Measurements from ENCODE around the gene UNC45A. TPM values are rescaled to one million over a fixed set of nuclear protein-coding genes. Genes with fewer than 3 reads are reported as not detected.

Gene UNC45A
- total and polyA plus RNA-seq, 2 of the 8 experiments (the other 6 are each of a cell fraction or from before 2014, with no cell fraction given) = 74.1 to 84.2 TPM

GRCh38 chr15:90895571-90896117 lies 39.4 kb upstream of the UNC45A start:
- FAIRE-seq = no peak
- H3K27ac ChIP-seq (ENCODE audit: low read depth, low read length) = no peak overlapping the region
- no peak overlapping the region for H2BK12ac ChIP-seq (ENCODE audit: low read depth, low read length)
- H3K23me2 ChIP-seq (ENCODE audit: low read depth, low read length) = no peaks in the 10 kb centered on the region
- TF ChIP-seq SRF (IDR thresholded peaks at IDR 0.05; ENCODE audit: low read depth, low read length) (no peak), SUZ12 (IDR thresholded peaks at IDR 0.05; ENCODE audit: low read length) (no peak), RAD21 (IDR thresholded peaks at IDR 0.05 in 1 of 2, conservative IDR thresholded peaks at IDR 0.05 in 1 of 2; ENCODE audit: low read depth in 2 of 2, low read length in 2 of 2) (peak; percentile 11 to 23; a peak in 1 of 4 replicates), YY1 (IDR thresholded peaks at IDR 0.05; ENCODE audit: low read depth, low read length) (no peak), SIRT6 (IDR thresholded peaks at IDR 0.05; ENCODE audit: low read length) (no peak), CHD2 (IDR thresholded peaks at IDR 0.05; ENCODE audit: low read length) (no peak), RNF2 (IDR thresholded peaks at IDR 0.05; ENCODE audit: borderline replicate concordance, low read depth, low read length, missing control alignments, poor library complexity, severe bottlenecking) (no peak), CTBP2 (IDR thresholded peaks at IDR 0.05; ENCODE audit: borderline replicate concordance, insufficient read depth, insufficient read length, low read length) (no peak)
- TF ChIP-seq, protein P1, sequence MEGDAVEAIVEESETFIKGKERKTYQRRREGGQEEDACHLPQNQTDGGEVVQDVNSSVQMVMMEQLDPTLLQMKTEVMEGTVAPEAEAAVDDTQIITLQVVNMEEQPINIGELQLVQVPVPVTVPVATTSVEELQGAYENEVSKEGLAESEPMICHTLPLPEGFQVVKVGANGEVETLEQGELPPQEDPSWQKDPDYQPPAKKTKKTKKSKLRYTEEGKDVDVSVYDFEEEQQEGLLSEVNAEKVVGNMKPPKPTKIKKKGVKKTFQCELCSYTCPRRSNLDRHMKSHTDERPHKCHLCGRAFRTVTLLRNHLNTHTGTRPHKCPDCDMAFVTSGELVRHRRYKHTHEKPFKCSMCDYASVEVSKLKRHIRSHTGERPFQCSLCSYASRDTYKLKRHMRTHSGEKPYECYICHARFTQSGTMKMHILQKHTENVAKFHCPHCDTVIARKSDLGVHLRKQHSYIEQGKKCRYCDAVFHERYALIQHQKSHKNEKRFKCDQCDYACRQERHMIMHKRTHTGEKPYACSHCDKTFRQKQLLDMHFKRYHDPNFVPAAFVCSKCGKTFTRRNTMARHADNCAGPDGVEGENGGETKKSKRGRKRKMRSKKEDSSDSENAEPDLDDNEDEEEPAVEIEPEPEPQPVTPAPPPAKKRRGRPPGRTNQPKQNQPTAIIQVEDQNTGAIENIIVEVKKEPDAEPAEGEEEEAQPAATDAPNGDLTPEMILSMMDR (IDR thresholded peaks at IDR 0.05; ENCODE audit: control extremely low read depth in 1 of 3, insufficient read depth in 1 of 3, low read depth in 1 of 3, low read length in 3 of 3) = peak in 2 of 3 experiments; percentile 19 to 43; a peak in 3 of 4 replicates
- no peak overlapping the region for H3K4ac ChIP-seq (replicated peaks; ENCODE audit: insufficient read length, low read depth, low read length)
- H4K8ac ChIP-seq (ENCODE audit: extremely low read depth, insufficient read depth, low read length) = no peak overlapping the region
- no peak overlapping the region for H3K18ac ChIP-seq (ENCODE audit: extremely low read depth, low read length)
- no peak overlapping the region for H2BK5ac ChIP-seq (ENCODE audit: low read depth, low read length)
- no peak overlapping the region for H3K23ac ChIP-seq (ENCODE audit: insufficient read length)
- H3K14ac ChIP-seq (ENCODE audit: insufficient read length) = no peak overlapping the region
- H3K4me2 ChIP-seq (ENCODE audit: insufficient read depth in 1 of 2, low read depth in 2 of 2, low read length in 2 of 2) = no peak overlapping the region
- H3K9ac ChIP-seq (replicated peaks in 1 of 4; ENCODE audit: extremely low read depth in 1 of 4, low read depth in 3 of 4, low read length in 3 of 4) = no peak overlapping the region
- H3K36me3 ChIP-seq (ENCODE audit: control insufficient read depth in 2 of 4, insufficient read depth in 4 of 4, low read length in 3 of 4) = peaks cover 0 to 2% (median 0%) of the 10 kb centered on the region in 4 experiments; a peak in 2 of 8 replicates
- no peaks in the 10 kb centered on the region for H3K79me2 ChIP-seq (ENCODE audit: control insufficient read depth in 1 of 2, insufficient read depth in 2 of 2, low read length in 2 of 2)
- no peak overlapping the region for H4K91ac ChIP-seq (replicated peaks; ENCODE audit: insufficient read length, low read length)
- no peak for DNase-seq (ENCODE audit: low read depth in 1 of 2, low spot score in 2 of 2)
- H3K79me1 ChIP-seq (ENCODE audit: low read depth, low read length) = no peaks in the 10 kb centered on the region
- H3K9me3 ChIP-seq (ENCODE audit: insufficient read depth in 2 of 2, low read depth in 1 of 2, low read length in 1 of 2) = no peaks in the 10 kb centered on the region
- H3K4me3 ChIP-seq (ENCODE audit: extremely low read depth in 1 of 4, insufficient read depth in 2 of 4, low read depth in 3 of 4, low read length in 4 of 4) = no peak overlapping the region
- peaks cover 0 to under 1% of the 10 kb centered on the region in 2 experiments for H4K20me1 ChIP-seq (replicated peaks in 1 of 2; ENCODE audit: control insufficient read depth in 1 of 2, insufficient read depth in 2 of 2, low read length in 2 of 2)
- POLR2A ChIA-PET (ENCODE audit: partially characterized antibody) = interaction anchor here (1.2 to 1.4 kb wide), 2 partner anchors 9 to 36 kb away, joined by 3 to 5 read pairs; no protein-coding TSS in a partner anchor
- H3K4me1 ChIP-seq (replicated peaks in 1 of 4; ENCODE audit: control insufficient read depth in 3 of 4, insufficient read depth in 4 of 4, low read length in 3 of 4) = no peaks in the 10 kb centered on the region; a peak in 1 of 7 replicates
- H2AFZ ChIP-seq (ENCODE audit: low read length) = no peak overlapping the region
- H4K5ac ChIP-seq (ENCODE audit: insufficient read length, low read depth, low read length) = no peak overlapping the region
- WGBS, 2 experiments (ENCODE audit: extremely low coverage in 1 of 2, insufficient coverage in 1 of 2, insufficient read length in 1 of 2, insufficient replicate concordance in 2 of 2, low coverage in 1 of 2, low lambda C conversion rate in 2 of 2, missing lambda C conversion rate in 1 of 2) = 90% methylated on average over 10 of the region's 10 CpGs; no CpG with 5 or more reads in 1 of the 2 experiments
- H3K56ac ChIP-seq (replicated peaks; ENCODE audit: insufficient read length, low read depth, low read length) = no peak overlapping the region
- no peak overlapping the region for H2BK120ac ChIP-seq (replicated peaks; ENCODE audit: low read depth, low read length)
- H2BK15ac ChIP-seq (ENCODE audit: low read length) = no peak overlapping the region
- H3K27me3 ChIP-seq (replicated peaks in 1 of 4; ENCODE audit: control insufficient read depth in 3 of 4, extremely low read depth in 1 of 4, insufficient read depth in 3 of 4, low read length in 3 of 4) = no peaks in the 10 kb centered on the region; a peak in 1 of 7 replicates
- no peak overlapping the region for H2BK20ac ChIP-seq (ENCODE audit: low read length)
- CTCF ChIA-PET (ENCODE audit: partially characterized antibody) = interaction anchor here (0.6 to 13.3 kb wide), 14 partner anchors 9 to 358 kb away, joined by 3 to 125 read pairs (median 6); partner anchors contain the start of genes FES, HDDC3, MAN2A2 and UNC45A
- H2AK5ac ChIP-seq (ENCODE audit: low read depth, low read length) = no peak overlapping the region
